GM18873 (cell line): ENCODE data around the gene EYA4.

Experiments used
- ATAC-seq: cut with Tn5 transposase; IDR thresholded peaks from one replicate; pipeline ENCODE4 v1.9.1; 2021; ENCODE audit warnings: mild to moderate bottlenecking, moderate library complexity, moderate number of reproducible peaks; ENCODE audit not compliant: unreplicated experiment, low FRiP score

Gene EYA4

GRCh38 chr6:133277900-133278545 lies 36.9 kb downstream of the EYA4 start:
- no peak for ATAC-seq

DNA sequence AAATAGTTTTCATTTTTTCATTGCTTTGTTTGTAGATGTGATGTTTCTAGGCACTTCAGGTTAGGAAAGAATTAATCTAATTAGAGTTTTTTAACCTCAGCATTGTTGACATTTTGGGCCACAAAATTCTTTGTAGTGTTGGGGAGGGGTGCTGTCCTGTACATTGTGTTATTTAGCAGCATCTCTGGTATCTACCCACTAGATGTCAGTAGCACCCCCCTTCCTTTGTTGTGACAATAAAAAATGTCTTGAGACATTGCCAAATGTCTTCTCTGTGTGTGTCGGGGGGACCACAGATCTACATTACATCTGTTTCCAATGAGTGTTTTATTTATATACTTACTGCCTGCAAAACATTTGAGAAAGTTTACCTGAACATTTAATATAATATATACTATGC lies 45.6 kb downstream of the EYA4 start:
- ATAC-seq = no peak

DNA sequence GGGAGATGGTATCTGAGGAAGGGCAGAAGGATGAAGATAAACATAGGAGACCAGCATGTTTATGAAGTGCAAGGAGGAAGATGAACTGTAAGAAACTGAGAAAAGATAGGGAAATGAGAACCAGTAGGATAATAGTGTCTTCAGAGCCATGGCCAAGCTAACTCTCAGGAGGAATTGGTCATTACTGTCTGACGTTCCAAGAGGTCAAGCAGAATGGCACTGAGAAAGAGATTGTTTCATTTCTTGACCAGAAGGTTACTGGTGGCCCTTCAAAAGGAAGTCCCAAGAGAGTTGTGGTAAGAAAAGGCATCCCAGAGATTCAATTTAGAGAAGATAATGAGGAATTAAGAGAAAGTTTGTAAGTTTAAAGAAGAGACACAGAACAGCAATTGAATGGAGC lies 47.5 kb downstream of the EYA4 start:
- no peak for ATAC-seq

DNA sequence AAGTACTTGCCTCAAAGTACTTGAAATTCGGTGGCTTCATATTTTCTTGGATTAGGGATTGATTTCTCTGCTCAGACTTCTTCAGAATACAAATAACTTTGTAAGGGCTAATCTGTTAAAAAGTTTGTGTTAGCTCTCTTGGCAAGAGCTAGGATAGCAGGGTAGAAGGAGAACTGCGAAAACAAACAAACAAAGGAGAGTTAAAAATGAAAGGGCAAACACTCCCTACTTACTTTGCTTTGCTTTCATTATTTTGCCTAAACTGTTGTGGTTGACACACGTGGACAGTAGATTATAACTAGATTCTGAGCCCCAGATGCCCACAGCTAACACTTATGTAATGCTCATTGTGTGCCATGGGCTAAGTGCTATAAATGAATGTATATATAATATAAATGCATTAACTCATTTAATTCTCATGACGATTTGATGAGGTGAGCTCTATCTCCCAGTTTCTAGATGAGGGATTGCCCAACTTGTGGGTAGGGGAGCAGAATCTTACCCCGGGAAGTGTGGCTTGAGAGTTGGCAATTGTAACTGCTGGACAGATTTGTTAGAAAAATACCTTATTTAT lies 48.7 kb downstream of the EYA4 start:
- no peak for ATAC-seq

DNA sequence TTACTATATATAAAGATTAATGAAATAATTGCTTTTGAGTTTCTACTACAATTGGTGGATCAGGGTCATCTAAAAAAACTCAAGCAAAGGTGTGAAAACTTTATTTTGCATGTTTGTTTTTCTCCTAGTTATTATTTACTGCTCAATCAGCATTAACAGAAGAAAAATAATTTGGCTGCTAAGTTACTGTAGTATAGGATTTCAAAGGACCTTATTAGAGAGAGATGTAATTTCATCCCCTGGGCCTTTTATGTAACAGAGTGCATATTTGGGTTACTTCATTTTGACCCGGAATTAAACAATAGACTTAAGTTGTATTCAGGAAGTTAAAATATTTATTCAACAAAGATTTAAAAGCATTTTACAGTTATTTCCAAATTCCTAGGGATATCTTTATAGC lies 49.8 kb downstream of the EYA4 start:
- no peak for ATAC-seq

DNA sequence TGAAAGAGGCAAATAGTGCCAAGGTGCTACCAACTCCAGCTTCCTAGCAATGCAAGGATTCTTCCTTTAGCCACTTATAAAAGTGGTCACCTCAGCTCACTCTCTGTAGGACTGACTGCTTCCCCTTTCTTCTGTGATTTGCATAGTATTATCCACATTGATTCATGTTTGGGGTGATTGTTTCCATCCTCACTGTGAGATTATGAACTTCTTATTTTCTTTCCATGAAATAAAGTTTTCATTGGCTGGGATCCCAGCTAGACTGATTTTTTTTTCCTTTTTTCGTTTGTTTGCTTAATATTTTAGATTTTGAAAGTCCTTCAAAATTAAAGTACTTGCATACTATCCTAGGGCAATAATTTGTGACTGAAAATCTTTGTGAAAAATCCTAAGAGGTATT lies 50.5 kb downstream of the EYA4 start:
- ATAC-seq = no peak

GRCh38 chr6:133297657-133298056 lies 56.5 kb downstream of the EYA4 start:
- ATAC-seq = no peak

- ATAC-seq = no peak
These were observed 57.2 kb downstream of the EYA4 start for GRCh38 chr6:133298335-133298734.

- ATAC-seq = no peak
These were observed 57.6 kb downstream of the EYA4 start for GRCh38 chr6:133298801-133299200.

DNA sequence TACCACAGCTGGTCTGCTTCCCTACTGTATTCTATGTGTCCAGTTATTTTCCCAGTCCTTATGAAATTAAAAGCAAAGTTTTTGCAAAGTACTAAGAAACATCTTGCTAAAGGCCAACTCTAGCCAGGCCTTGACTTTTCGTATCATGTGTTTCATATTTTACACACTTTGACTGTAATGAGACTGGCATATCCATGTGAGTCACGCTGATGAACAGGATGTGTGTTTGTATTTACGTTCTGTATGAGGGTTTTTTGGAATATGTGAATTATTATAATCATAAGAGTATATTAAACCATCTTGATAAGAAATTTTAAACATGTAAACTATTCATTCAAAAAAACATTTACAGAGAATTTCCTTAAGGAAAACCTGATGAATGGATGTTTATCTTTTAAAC lies 59.7 kb downstream of the EYA4 start:
- ATAC-seq = no peak

DNA sequence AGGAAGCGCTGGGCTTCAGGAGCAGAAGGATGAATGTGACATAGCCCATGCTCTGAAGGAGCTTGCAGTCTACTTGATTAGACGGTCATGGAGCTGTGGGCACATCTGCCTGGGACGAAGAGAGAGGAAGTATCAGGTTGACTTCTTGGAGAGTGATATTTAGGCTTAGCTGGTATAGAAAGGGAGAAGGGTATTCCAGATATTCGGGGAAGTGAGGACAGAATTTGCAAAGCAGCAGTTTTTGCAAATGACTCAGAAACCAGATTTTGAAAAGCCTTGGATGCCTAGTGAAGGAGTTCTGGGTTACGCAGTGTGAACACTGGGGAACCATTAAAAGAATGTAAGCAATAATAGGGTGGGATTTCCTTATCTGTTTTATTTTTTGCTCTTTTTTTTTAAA lies 60.7 kb downstream of the EYA4 start:
- no peak for ATAC-seq

DNA sequence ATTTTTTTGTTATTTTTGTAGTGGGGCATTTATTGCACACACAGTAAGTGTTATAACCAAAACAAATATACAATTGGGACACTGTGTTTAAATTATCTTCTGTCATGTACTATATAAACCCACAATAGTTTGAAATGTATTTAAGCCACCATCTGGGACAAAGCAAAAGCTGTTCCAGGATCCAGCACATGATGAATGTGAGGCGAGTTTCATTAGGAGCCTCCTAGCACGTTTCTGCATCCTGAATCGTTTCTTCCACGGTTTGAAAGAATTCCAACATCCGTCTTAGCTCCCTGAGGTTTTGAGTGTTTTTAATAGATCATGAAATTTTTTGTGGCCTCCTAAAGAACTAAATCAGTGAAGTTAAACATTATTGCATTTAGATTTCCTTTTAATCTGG lies 65.8 kb downstream of the EYA4 start:
- no peak for ATAC-seq

GRCh38 chr6:133309579-133309978 lies 68.4 kb downstream of the EYA4 start:
- ATAC-seq = no peak

- ATAC-seq = no peak
These were observed 70.8 kb downstream of the EYA4 start for GRCh38 chr6:133312006-133312405.

- ATAC-seq = no peak
These were observed 71.9 kb downstream of the EYA4 start for GRCh38 chr6:133313068-133313467.

DNA sequence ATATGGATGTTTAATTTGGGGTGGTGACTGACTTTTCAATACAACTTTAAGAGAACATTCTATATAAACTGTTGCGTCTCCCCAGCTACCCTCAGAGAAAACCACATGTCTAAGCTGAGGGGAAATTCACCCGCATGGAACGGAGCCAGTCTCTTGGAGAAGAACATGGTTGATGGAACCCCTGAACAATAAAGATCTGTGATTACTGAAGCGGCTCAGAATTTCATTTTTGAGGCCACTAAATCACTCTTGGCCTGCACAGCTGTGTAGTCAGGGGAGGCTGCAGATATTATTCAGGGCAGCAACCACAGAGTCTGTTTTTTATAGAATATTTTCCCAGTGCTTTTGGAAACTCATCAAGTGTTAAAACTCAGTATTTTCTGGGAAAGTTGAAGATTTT lies 73.8 kb downstream of the EYA4 start:
- ATAC-seq = no peak

DNA sequence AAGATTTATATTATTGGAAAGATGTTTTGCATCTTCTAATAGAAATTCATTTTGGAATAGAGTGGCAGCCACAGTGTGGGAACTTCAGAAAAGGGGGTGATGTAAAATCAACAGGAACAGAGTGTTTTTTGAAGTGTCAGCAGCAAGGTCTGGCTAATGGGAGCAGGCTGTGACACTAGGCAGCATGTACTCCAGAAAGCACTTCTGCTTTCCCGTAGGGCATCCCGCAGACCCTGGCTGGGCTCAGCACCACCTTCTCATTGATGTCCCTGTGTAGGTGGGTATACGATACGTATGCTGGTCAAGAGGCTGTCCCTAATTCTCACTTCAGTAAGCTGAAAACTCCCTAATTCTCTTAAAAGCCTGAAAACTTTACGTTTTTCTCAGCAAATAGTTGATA lies 74.7 kb downstream of the EYA4 start:
- ATAC-seq = no peak

- ATAC-seq = no peak
These were observed 76.5 kb downstream of the EYA4 start for GRCh38 chr6:133317704-133318103.

DNA sequence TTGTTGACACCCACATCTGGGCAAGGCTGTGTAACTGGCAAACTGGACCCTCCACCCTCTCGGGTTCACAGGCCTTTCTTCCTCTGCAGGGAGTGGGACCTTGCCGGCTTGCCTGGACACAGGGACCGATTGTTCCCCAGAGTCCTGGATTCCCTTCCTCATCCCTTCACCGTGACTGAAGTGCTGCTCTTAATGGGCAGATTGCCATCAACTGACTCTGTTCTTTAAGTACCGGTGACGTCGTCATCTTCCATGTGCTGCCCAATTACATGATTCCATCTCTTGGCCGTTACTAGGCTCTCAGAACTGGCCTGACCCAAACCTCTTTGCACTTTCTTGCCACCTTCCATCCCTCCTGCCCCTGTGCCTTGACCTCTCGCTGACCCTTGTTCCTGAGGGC lies 85.4 kb downstream of the EYA4 start:
- ATAC-seq = no peak

DNA sequence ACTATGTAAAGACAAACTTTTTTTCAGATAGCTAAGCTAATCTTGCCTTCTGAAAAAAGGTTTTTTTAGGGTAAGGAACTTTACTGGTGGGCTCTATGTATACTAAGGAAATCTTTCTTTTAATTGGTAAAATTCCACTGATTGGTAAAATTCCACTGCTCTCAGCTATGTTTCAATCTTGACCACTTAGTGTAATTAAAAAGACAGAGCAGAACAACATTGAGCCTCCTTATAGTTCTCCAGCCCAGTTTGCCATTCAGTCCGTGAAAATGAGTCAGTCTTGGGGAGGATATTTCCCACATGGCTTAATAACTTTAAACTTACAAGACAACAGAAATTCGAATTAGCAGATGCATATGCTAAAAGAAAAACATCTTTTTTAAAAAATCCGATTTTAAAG lies 92.7 kb downstream of the EYA4 start:
- no peak for ATAC-seq

DNA sequence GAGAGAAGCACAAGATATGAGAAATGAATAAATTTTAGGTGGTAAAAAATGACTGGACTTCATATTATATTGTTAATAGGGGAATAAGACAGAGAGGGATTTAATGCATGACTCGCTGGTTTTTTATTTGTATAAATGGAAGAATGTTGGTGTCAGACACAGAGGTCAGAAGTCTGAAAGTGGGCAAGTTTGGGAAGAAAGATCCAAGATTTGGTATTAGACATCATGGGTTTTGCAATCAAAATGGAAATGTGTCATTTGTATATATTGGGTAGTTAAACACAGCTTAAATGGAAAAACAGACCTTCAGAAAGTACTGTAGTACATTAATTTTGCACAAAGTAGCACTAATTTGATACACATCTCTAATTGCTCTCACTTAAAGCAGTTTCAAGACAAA lies 96.2 kb downstream of the EYA4 start:
- no peak for ATAC-seq

DNA sequence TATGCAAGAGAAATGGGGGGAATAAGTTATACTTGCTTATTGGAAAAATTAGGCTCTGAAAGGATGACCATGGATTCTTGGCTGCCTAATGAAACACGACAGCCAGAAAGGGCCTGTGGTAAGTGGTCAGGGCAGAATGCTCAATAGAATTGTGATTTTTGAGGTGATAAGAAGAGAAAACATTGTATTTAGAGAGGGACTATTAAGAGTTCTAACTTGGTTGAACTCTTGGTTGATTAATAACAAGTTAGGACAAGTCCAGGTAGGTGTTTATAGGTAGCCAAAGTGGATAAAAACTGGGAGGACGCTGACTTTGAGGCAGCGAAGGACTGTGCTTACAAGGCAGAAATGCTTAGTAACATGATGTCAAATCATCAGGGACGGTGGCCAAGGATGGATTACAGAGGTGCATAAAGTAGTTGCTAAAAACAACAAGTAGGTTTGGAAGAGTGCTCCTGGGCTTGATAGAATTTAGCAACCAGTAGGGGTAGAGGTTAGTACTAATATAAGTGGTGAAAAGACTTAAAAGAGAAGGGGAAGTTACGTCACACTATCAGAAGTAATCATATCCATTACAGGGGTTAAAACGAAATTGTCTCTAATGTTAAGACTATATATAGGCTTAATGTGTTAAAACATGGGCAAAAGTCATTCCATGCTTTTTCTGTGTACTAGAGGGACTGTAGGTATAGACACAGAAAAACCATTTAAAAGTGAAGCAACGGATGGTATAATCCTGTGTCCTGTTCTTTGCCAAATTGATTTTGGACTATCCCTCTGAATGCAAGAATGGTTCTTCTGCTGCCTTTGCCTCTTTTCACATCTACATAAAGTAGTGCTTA lies 98.6 kb downstream of the EYA4 start:
- no peak for ATAC-seq
